Ramos (cell line): Measurements from ENCODE around the gene RHBG.
"Not testable (repeated sequence)": the region's sequence is repeated elsewhere in the genome, so short reads cannot be mapped to it uniquely, and the experiment has no call there.

Experiments used
- in situ Hi-C: fragments of 300-500 bp; cut with MboI; formaldehyde crosslinking; loops from one replicate; pipeline ENCODE4 v1.14.3; 2022; ENCODE audit warnings: low sequenced_read_pairs; ENCODE audit not compliant: unreplicated experiment

The RHBG gene

DNA sequence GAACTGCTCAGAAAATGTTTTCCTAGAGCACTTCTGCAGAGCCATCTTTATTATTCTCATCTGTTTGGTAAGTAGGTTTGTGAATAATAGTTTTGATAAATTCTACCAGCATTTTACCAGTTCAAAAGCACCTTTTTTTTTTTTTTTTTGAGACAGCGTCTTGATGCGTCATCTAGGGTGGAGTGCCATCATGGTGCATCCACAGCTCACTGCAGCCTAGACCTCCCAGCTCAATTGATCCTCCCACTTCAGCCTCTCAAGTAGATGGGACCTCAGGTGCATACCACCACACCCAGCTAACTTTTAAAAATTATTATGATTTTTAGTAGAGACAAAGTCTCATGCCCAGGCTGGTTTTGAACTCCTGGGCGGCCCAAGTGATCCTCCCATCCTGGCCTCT is 9.8 kb upstream of the RHBG start:
- in situ Hi-C loops: no loop called here

GRCh38 chr1:156359973-156360372 is 9.0 kb upstream of the RHBG start:
- in situ Hi-C loops: no loop called here

DNA sequence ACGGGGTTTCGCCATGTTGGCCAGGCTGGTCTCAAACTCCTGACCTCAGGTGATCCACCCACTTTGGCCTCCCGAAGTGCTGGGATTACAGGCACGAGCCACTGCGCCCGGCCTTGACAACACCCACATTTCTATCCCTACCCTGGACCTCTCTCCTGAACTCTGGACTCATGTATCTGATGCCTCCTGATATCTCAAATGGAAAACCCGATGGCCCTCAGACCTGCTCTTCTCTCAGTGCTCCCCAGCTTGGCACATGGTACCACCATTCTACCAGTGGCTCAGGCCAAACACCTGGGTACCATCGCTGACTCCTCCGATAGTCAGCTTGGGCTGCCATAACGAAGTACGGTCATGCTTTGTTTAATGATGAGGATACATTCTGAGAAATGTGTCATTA is 8.5 kb upstream of the RHBG start:
- in situ Hi-C loops: no loop called here

DNA sequence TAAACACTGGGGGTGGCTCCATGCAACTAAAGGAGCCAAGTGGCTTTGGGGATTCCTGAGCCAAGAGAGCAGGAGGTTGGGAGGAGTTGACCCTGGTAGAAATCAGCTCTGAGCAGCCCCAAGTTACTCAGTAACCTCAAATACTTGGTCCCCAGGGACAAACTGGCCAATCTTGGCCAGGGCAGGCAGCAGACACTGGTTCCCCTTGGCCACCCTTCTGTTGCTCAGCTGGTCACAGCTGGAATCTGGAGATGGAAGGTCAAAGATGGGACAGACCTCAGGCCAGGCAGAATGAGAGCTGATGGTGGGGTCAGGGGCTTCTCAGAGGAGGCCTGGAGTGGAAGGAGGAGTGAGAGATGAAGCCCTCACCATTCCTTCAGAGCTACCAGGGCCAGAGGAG is 3.3 kb upstream of the RHBG start:
- in situ Hi-C loops: no loop called here

DNA sequence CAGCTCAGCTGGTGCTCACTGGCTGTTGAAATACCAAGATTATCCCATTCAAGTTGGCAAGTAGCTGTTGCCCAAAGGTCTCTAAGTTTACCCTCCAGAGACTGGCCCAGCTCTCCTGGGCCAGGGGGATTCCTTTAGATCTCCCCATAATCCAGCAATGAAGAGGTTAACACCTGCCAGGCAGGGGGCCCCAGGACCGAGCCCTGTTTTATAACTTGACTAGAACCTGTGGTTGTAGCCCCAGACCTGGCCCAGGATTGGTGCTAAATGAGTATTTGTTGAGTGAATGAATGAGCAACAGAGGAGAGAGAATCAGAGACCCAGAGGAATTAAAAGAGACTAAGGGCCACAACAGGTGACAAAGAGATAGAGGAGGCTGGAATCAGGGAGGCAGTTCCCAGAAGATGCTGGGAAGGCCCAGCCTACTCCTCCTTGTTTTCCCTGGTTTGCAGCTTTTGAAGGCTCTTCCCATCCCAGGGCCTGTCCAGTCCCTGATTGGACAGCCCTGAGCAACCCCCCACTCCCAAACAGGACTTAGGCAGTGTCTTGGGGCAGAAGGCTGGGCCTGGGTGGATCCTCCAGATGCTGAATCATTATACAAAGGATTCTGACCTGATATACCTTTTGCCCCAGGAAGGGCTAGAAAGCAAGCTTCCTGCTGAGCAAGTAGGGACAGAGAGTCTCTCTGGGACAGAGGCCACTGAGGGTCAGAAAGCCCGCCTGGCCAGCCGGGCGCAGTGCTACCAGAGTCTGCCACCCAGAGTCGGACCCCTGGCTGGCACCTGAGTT is 2.4 kb upstream of the RHBG start:
- in situ Hi-C loops: no loop called here

DNA sequence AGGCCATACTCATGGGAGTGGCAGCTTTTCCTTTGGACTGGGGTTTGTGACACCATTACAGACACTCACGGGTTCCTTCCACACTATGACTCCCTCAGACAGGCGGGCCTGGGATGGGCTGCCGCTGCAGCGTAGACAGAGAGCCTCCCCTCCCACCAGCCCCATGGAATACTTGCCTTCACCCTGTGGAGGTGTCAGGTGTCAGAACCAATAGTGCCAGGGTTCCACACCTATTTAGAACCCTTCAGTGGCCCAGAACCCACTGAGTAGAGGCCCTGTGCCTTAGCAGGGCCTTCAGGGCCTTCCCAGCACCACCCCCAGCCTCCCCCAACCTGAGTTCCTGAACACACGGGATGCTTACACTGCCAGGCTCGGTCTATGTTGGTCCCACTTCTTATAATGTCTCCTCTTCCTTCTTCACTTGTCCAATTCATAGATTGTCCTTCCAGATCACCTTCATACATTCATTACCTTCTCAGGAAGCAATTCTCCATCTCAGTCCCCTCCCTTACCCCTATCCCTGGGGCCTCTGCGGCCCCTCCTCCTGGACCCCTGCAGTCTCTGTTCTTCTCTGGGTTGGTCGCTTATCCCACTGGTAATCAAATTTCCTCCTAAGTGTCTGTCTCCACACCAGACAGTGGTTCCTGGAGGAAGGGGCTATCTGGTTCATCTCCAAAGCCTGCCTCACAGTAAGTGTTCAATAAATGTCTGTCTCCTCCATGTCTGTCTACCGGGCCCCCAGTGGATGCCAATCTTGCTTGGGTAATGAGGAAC is 1.4 kb upstream of the RHBG start:
- in situ Hi-C loops: no loop called here

DNA sequence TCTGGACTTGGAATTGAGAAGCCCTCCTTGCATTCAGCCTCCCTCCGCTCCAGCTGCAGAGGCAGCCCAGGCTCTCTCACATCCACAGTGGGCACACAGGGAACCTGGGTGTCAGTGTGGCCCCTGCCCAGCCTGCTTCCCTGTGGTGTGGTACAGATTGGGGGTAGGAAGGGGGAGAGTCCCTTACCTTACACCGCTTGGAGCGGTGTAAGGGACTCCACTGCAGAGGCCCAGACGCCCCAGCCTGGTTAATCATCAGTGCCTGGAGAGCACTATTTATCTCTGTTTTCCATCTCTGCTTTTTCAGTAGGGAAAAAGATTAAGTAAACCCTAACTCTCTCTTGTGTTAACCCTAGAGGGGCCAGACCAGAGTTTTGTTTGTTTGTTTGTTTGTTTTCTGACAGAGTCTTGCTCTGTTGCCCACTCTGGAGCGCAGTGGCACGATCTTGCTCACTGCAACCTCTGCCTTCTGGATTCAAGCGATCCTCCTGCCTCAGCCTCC is 803 bp upstream of the RHBG start:
- in situ Hi-C loops: no loop called here

- in situ Hi-C loops: not testable (repeated sequence)
Observed at GRCh38 chr1:156369685-156370286, 775 bp downstream of the RHBG start.

DNA sequence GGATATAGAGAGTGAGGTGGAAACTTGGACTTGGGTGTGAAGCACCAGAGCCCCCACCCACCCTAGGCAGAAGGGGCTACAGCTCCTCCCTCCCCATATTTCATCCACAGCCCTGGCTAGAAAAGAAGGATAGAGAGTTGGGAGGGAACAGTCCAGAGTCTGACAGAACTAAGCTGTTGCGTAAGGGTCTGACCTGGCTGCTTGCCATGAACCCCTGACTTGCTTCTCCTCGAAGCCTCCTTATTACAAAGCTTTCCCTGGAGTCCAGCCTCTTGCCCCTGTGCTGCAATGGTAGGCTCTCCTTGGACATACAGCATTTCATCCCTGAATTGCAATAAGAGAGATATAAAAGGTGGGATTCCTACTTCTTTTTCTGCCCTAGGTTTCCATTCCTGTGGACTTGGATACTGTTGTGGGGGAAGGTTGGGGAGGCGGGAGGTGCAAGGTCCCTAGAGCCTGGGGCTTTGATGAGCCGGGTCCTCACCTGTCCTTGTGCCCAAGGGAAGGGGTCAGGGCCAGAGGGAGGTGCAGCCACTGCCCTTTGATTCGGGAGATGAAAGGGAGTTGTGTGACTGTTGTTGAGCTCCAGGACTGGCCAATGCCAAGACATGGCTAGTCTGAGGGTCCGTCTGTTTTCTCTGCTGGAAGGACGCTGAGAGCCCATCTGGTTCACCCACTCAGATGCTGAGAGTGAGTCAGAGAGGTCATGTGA is 2.7 kb downstream of the RHBG start:
- in situ Hi-C loops: no loop called here

DNA sequence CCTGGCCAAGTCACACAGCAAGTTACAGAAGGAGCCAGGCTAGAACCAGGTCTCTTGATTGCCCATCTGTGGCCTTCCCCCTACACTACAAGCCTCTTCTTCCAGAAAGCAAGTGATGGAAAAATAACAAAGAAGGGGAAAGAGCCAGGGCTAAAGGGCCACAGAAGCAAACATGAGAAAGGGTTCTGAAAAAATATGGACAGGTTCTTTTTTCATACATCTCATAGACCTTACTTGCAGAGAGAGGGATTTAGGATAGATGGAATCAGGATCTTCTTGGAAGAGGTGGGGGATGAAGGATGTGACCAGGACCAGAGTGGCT is 3.2 kb downstream of the RHBG start:
- in situ Hi-C loops: no loop called here

DNA sequence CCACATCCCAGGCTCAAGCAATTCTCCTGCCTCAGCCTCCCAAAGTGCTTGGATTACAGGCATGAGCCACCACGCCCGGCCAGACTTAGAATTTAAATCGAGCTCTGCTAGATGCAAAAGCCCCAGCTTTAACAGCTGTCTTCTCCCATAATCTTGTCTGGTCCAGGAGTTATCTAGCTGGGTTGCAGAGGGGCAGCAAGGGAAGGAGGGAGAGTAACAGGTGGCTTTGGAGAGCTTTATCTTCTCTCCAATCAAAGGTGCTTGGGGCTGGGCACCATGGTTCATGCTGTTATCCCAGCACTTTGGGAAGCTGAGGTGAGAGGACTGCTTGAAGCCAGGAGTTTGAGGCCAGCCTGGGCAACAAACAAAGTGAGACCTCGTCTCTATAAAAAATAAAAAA is 3.9 kb downstream of the RHBG start:
- in situ Hi-C loops: no loop called here

DNA sequence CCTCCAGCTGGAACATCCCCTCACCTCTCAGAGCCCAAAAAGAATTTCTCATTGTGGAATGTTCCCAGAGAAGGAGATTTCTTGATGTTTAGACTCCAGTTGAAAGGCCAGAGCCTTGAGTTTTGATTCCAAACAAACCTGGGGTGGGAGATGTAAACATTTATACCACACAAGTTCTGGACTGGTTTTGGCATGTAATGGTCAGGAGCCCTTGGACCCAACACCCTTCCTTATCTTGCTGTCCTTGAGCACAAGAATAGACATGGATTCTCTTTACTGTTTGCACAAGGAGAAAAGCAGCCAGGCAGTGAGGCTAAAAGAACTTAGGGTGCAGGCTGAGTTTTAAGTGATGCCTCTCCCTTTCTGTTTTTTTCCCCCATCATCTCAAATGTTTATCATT is 4.5 kb downstream of the RHBG start:
- in situ Hi-C loops: no loop called here

DNA sequence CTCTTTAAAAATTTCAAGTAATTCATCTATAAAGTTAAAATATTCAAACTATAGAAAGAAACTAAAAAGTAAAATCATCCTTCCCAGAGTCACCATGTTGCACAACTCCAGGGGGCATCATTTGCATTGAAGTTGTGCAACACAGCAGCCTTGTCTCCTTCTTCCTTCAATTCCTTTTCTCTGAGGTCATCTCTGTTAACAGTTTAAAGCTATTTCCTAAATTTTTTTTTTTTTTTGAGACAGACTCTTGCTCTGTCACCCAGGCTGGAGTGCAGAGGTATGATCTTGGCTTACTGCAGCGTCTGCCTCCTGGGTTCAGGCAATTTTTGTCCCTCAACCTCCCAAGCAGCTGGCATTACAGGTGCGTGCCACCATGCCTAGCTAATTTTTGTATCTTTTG is 7.1 kb downstream of the RHBG start:
- in situ Hi-C loops: no loop called here

DNA sequence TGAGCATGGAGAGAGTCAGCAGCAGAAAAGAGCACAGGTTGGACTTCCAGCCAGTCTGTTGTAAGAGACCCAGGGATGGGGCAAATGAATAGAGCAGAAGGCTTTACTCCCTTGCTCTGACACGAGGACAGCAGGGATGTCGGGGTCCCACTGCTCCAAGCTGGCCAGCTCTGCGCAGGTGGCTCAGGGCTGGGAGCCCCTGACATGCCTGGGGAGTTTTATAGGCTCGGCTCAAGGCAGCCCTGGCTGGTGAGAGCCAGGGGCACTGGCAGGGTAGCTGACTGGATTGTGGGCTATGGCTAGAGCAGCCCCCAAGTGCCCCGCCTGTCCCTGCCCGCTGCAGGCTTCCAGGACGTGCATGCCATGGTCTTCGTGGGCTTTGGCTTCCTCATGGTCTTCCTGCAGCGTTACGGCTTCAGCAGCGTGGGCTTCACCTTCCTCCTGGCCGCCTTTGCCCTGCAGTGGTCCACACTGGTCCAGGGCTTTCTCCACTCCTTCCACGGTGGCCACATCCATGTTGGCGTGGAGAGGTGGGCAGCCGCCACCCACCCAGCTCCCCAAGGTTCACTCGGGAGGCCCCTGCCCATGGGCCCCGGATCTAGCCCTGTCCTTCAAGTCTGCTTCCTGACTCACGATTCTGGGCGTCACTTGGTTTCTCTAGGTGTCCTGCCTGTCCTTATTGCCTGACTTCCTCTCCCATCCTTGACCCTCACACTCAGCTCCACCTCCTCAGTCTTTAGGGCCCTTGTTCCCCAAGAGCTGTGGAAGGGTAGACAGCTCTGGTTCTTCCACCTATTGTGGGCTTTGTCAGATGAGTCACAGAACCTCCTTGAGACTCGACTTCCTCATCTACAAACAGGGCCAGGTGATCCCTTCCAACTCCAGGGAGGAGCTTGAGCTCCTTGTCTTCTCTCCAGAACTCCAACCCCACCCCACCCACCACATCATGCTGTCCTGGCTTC is 8.2 kb downstream of the RHBG start:
- in situ Hi-C loops: no loop called here

GRCh38 chr1:156378557-156378956 is 9.5 kb downstream of the RHBG start:
- in situ Hi-C loops: no loop called here

DNA sequence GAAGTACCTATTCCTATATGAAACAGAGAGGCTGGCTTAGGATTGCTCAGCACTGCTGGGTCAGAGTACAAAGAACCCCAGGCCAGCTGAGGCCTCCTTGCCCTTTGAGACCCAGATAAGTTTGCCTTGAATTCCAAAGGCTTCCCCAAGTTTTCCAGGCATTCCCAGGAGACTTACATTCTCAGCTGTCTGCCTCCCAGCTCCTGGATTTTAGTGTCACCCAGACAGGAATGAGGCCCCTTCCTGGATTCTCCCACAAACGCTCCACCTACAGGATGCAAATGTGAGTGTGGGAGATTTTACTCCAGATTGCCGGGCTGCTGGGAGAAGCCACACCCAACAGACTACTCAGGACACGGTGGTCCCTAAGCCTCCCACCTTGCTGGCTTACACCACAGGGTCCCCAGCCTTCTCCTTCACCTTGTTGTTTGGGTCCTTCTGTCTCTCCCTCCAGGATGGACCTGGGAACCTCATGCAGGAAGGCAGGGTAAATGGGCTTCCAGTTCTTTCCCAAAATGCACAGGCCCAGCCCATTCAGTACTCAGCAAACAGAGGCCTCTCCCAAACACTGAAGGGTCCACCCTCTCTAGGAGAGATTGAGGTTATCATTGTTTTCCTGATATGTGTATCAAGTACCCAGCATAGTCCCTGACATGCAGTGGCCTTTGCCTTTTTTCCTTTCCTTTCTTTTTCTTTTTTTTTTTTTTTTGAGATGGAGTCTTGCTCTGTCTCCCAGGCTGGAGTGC is 10.6 kb downstream of the RHBG start:
- in situ Hi-C loops: loop anchor here (5.0 kb wide), 1 partner anchor 63 kb away; no protein-coding TSS in a partner anchor

DNA sequence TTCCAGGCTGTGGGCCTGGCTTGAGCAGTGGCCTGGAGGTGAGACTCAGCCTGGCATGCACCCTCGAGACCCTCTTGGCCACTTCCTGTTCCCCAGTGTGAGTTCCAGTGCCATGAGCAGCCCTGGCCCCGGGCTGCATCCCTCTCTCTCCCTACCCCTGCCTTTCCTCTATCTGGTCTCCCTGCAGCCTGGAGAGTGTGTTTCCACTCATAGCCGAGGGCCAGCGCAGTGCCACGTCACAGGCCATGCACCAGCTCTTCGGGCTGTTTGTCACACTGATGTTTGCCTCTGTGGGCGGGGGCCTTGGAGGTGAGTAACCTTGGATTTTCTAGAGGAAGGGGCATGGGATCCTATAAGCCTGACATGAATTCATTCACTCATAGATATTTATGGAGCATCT is 13.6 kb downstream of the RHBG start:
- in situ Hi-C loops: loop anchor here (5.0 kb wide), 1 partner anchor 60 kb away; no protein-coding TSS in a partner anchor

DNA sequence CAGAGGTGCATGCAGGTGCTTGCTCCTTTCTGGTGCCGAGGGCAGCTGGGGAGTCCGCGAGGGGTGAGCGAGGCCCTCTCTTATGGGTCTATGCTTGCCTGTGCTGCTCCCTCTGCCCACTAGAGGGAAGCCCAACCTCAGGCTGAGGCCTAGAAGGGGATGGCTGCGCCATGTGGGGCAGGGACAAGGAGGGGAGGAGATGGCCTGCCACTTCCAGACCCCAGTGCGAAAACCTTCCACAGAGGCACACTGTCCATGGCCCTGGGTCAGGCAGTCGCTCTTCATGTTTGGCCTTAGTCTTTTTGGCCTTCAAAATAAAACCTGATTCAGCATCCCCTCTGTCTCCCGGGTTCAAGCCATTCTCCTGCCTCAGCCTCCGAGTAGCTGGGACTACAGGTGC is 14.0 kb downstream of the RHBG start:
- in situ Hi-C loops: loop anchor here (5.0 kb wide), 1 partner anchor 59 kb away; no protein-coding TSS in a partner anchor

- in situ Hi-C loops: loop anchor here (5.0 kb wide), 1 partner anchor 58 kb away; no protein-coding TSS in a partner anchor
Observed at GRCh38 chr1:156384007-156384406, 15.0 kb downstream of the RHBG start.
